Neural crest cell (in vitro differentiated cells): ENCODE results near the gene ITSN1. TPM values are rescaled to one million over a fixed set of nuclear protein-coding genes. Genes with fewer than 3 reads are reported as not detected.

Experiments used
- DNase-seq: peaks from one replicate; pipeline ENCODE4 v3.0.0; 2021; ENCODE audit warnings: low read depth, mixed read lengths, low spot score
- H3K27ac Mint-ChIP-seq: one replicate; pipeline ENCODE4 v1.8.0; 2021; ENCODE audit warnings: mild to moderate bottlenecking, mixed read lengths; ENCODE audit not compliant: unreplicated experiment
- H3K27me3 Mint-ChIP-seq: 2 replicates; pipeline ENCODE4 v1.8.0; 2021; ENCODE audit warnings: low read depth, mild to moderate bottlenecking, mixed read lengths
- H3K36me3 Mint-ChIP-seq: 2 replicates; pipeline ENCODE4 v1.8.0; 2021; ENCODE audit warnings: low read depth, mild to moderate bottlenecking, mixed read lengths
- H3K4me1 Mint-ChIP-seq: 2 replicates; pipeline ENCODE4 v1.8.0; 2021; ENCODE audit warnings: mixed read lengths
- H3K4me3 Mint-ChIP-seq: one replicate; pipeline ENCODE4 v1.8.0; 2021; ENCODE audit warnings: mild to moderate bottlenecking, mixed read lengths
- H3K9me3 Mint-ChIP-seq: 2 replicates; pipeline ENCODE4 v1.8.0; 2021; ENCODE audit warnings: mixed read lengths
- total RNA-seq: library from RNA; stranded (reverse); gene quantifications from 2 replicates; pipeline ENCODE4 v1.2.1, GENCODE V29; 2021
- TF ChIP-seq, protein P1 (sequence below): fragments of 200-600 bp; sonication (generic); conservative IDR thresholded peaks from 2 replicates; pipeline ENCODE4 v1.5.0; 2021; ENCODE audit warnings: antibody characterized with exemption, mild to moderate bottlenecking

Gene ITSN1
- total RNA-seq, 1 donor from 2014 or later: 62.7 TPM

DNA sequence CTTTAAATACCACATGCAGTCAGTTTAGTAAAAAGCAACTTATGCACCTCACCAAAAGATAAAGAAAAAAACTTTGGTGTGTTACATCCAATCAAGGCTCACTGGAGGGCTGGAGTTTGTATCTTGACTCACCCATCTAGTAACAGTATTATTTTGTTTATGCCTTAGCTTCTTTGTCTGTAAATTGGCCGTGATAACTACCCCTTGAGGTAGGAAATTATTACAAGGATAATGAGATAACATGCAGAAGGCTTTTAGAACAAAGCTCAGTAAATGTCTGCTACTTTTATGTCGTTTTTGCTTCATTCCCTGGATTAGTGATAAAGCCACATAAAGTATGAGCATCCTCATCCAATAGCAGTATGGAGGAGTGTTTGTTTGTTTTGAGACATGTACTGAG, 178.5 kb downstream of the ITSN1 start:
- Mint-ChIP-seq H3K4me1 (peaks cover 57% of the 10 kb centered on the region), H3K4me3 (no peak overlapping the region), H3K9me3 (no peaks in the 10 kb centered on the region), H3K36me3 (peaks cover 21% of the 10 kb centered on the region), H3K27ac (no peak overlapping the region), H3K27me3 (no peaks in the 10 kb centered on the region)
- TF ChIP-seq, protein P1, sequence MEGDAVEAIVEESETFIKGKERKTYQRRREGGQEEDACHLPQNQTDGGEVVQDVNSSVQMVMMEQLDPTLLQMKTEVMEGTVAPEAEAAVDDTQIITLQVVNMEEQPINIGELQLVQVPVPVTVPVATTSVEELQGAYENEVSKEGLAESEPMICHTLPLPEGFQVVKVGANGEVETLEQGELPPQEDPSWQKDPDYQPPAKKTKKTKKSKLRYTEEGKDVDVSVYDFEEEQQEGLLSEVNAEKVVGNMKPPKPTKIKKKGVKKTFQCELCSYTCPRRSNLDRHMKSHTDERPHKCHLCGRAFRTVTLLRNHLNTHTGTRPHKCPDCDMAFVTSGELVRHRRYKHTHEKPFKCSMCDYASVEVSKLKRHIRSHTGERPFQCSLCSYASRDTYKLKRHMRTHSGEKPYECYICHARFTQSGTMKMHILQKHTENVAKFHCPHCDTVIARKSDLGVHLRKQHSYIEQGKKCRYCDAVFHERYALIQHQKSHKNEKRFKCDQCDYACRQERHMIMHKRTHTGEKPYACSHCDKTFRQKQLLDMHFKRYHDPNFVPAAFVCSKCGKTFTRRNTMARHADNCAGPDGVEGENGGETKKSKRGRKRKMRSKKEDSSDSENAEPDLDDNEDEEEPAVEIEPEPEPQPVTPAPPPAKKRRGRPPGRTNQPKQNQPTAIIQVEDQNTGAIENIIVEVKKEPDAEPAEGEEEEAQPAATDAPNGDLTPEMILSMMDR: no peak
- DNase-seq: no peak

DNA sequence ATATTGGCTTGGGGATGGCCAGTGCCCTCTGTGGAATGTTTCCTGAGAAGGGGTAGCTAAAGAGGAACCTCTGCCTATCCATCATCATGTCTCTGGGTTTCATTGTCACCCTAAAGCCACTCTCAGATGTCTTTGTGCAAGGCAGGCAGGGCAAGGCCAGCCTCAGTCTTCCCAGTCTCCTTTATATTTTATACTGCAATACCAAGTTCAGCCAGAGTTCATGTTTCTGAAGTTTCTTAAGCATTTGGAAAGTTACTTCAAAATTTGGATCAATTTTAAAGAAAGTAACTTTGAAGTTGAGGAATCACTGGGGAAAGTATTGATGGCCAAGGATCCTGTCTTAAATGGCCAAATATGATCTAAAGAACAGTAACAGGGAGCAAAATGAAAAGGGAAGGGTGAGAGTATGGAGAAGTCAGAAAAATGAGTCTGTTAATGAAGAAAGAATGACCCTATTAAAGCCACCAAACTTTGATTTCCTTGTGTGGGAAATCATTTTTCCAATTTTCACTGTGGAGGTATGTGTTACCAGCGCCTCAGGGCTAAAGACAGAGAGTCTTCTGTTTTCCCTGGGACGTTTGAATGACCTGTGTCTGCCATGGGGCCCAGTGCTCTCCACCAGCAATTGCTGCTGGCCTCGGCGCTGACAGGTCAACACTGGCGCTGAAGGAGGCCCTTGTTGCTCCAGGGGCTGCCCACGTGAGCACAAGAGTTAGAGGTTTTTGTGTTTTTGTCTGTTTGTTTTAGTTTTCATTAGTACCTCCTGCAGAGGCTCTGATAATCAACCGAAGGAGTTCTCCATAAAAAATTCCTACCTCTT, 179.4 kb downstream of the ITSN1 start:
- peaks cover 14% of the 10 kb centered on the region for H3K36me3 Mint-ChIP-seq
- TF ChIP-seq, protein P1: peak; percentile 52
- peak overlapping the region; percentile 53 for H3K4me3 Mint-ChIP-seq
- H3K27ac Mint-ChIP-seq: peak overlapping the region; percentile 1
- H3K9me3 Mint-ChIP-seq: no peaks in the 10 kb centered on the region
- DNase-seq: peak; percentile 54
- peaks cover 51% of the 10 kb centered on the region for H3K4me1 Mint-ChIP-seq
- H3K27me3 Mint-ChIP-seq: no peaks in the 10 kb centered on the region

DNA sequence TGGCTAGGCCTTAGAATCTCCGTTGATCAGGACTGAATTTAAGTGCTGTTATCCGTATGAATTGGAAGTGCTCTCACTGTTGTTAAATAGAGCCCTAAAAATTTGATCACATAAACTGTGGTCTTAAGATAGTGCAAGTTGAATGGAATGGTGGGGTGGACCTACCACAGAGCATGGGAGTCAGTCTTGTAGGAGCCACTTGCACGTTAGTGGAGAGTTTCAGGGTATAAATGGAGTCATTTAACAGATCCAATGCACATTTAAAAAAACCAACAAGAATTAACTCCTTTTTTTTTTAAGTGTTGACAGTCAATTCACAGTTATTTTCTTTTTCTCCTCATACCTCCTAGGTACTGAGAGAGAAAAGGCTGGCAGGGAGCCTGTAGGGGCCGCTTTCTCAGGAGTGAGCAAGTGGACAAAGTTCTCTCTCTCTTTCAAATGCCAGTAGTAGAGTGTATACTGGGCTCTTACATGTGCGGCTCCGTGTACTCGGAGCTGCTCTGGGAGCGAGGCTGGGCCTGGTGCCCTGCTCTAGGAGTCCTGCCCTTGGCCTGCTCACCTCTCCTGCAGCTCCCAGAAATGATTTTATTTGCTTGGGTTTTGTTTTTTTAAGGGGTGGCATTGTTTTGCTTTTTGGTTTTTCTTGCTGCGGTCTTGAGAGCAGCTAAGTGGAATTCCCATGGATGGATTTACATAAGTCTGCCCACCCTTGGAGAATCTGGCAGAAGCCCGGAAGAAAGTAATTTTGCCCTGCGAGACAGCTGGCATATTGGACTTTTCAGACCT, 182.0 kb downstream of the ITSN1 start:
- no peak overlapping the region for H3K27ac Mint-ChIP-seq
- peaks cover 23% of the 10 kb centered on the region for H3K36me3 Mint-ChIP-seq
- H3K4me3 Mint-ChIP-seq: no peak overlapping the region

DNA sequence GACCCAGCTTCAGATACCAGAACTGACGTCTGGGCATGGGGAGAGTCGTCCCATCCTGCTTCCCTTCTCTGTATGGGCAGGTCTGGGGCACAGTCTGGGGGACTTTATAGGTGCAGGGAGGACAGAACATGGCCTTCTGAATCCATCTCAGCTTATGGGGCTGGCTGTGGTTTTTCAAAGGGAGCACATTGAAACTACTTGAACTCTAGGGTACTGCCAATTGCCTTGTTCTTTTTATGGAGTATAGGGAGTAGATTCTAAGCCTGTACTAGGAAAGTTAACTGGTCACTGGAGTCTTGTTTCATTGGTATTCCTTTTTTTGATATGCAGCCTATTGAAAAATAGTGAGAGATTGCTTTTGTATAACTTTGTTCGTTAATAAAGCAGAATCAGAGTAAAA, 183.1 kb downstream of the ITSN1 start:
- no peak for DNase-seq
- no peaks in the 10 kb centered on the region for H3K27me3 Mint-ChIP-seq

More for the DNA sequence above, 182.0 kb downstream of the ITSN1 start:
- Mint-ChIP-seq H3K9me3 (no peaks in the 10 kb centered on the region), H3K27me3 (no peaks in the 10 kb centered on the region), H3K4me1 (peaks cover 37% of the 10 kb centered on the region)
- DNase-seq: no peak
- TF ChIP-seq, protein P1: no peak

DNA sequence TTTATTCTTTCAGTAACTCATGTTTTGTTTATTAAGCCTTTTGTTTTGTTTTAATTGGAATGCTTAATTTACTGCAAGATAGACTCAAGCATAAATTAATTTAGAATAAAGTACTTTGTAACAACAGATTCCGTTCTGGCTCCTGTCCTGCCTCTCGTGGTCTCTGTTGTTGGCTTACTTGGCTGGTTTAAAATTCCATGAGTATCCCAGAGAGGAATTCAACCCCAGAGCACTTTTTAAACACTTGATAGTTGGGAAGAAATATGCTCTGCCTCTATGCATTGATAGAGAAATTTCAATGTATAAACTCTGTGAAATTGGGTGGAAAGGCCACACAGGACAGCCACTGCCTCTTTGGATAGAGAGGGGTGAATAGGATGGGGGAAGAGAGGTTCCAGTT, 183.6 kb downstream of the ITSN1 start:
- Mint-ChIP-seq H3K4me1 (peaks cover 31% of the 10 kb centered on the region), H3K36me3 (peaks cover 33% of the 10 kb centered on the region), H3K9me3 (no peaks in the 10 kb centered on the region), H3K27me3 (no peaks in the 10 kb centered on the region), H3K4me3 (no peak overlapping the region), H3K27ac (no peak overlapping the region)
- TF ChIP-seq, protein P1: no peak
- no peak for DNase-seq

More for the DNA sequence above, 183.1 kb downstream of the ITSN1 start:
- peak overlapping the region; percentile 35 for H3K4me3 Mint-ChIP-seq
- TF ChIP-seq, protein P1: no peak
- peaks cover 31% of the 10 kb centered on the region for H3K36me3 Mint-ChIP-seq
- no peak overlapping the region for H3K27ac Mint-ChIP-seq
- H3K9me3 Mint-ChIP-seq: no peaks in the 10 kb centered on the region
- peaks cover 33% of the 10 kb centered on the region for H3K4me1 Mint-ChIP-seq
